T-cell (primary cell): Measurements from ENCODE around the gene EIF5. TPM values are rescaled to one million over a fixed set of nuclear protein-coding genes. Genes with fewer than 3 reads are reported as not detected.

Experiments used
- ATAC-seq, 4 experiments: fragments of 200-7000 bp in 3 of 4; fragments of 150-1000 bp in 1 of 4; cut with Tn5 transposase; replicated peaks in 1 of 4; 1 replicate in 3 of 4; 2 replicates in 1 of 4; pipeline ENCODE4 v1.10.0; 2021; ENCODE audit warnings: moderate library complexity in 3 of 4, mild to moderate bottlenecking in 2 of 4, moderate number of reproducible peaks in 1 of 4
- CTCF ChIA-PET, 2 donors: fragments of 300-600 bp; sonication (Branson Sonifier 250); formaldehyde crosslinking; loops; one replicate each; lab custom pipeline; 2022; ENCODE audit warnings: antibody characterized with exemption in 2 of 2; lab: Charles Lee
- POLR2A ChIA-PET, 2 donors: fragments of 300-600 bp; sonication (Branson Sonifier 250); formaldehyde crosslinking; loops; one replicate each; lab custom pipeline; 2022; ENCODE audit warnings: antibody characterized with exemption in 2 of 2; lab: Charles Lee
- DNase-seq, 35 experiments: peaks; one replicate each; pipeline versions ENCODE4 v3.0.0 to v3.0.0-alpha.2; 2013 to 2023
- H3K27ac ChIP-seq: one replicate; pipeline ENCODE4 v1.5.1; 2013; ENCODE audit warnings: low read length
- H3K27me3 ChIP-seq, 2 experiments: replicated peaks in 1 of 2; 1 replicate in 1 of 2; 2 replicates in 1 of 2; pipeline versions ENCODE4 v1.6.1 to v1.7.0; 2013; ENCODE audit warnings: low read length in 1 of 2, mixed read lengths in 1 of 2; ENCODE audit not compliant: control insufficient read depth in 2 of 2, insufficient read depth in 2 of 2; ENCODE audit errors: extremely low read depth in 1 of 2
- H3K36me3 ChIP-seq, 2 donors: 1 replicate in 1 of 2; 2 replicates in 1 of 2; pipeline versions ENCODE4 v1.6.1 to v1.7.0; 2013; ENCODE audit warnings: low read length in 1 of 2; ENCODE audit not compliant: control insufficient read depth in 2 of 2, insufficient read depth in 1 of 2; ENCODE audit errors: extremely low read depth in 1 of 2
- H3K4me1 ChIP-seq, 2 experiments: 1 replicate in 1 of 2; 2 replicates in 1 of 2; pipeline versions ENCODE4 v1.6.1 to v1.7.0; 2013; ENCODE audit warnings: low read length in 2 of 2, mixed read lengths in 1 of 2; ENCODE audit not compliant: insufficient read depth in 2 of 2, control insufficient read depth in 1 of 2; ENCODE audit errors: extremely low read depth in 1 of 2
- H3K4me3 ChIP-seq, 2 donors: 1 replicate in 1 of 2; 2 replicates in 1 of 2; pipeline versions ENCODE4 v1.5.1 to v1.7.0; 2013; ENCODE audit warnings: mild to moderate bottlenecking in 2 of 2, low read length in 1 of 2, moderate library complexity in 1 of 2; ENCODE audit not compliant: control insufficient read depth in 1 of 2; ENCODE audit errors: extremely low read depth in 1 of 2
- H3K9me3 ChIP-seq: 2 replicates; pipeline ENCODE4 v1.7.0; 2013
- H3K27ac Mint-ChIP-seq, 2 donors: one replicate each; pipeline ENCODE4 v1.8.0; 2020 to 2021; ENCODE audit warnings: mild to moderate bottlenecking in 2 of 2, mixed read lengths in 2 of 2
- H3K27me3 Mint-ChIP-seq, 2 donors: one replicate each; pipeline ENCODE4 v1.8.0; 2021 to 2022; ENCODE audit warnings: mixed read lengths in 2 of 2
- H3K36me3 Mint-ChIP-seq: one replicate; pipeline ENCODE4 v1.8.0; 2021; ENCODE audit warnings: mixed read lengths
- H3K4me1 Mint-ChIP-seq, 3 donors: one replicate each; pipeline ENCODE4 v1.8.0; 2020 to 2022; ENCODE audit warnings: mixed read lengths in 3 of 3, mild to moderate bottlenecking in 1 of 3
- H3K4me3 Mint-ChIP-seq, 3 donors: one replicate each; pipeline ENCODE4 v1.8.0; 2020 to 2022; ENCODE audit warnings: mild to moderate bottlenecking in 3 of 3, mixed read lengths in 3 of 3, moderate library complexity in 3 of 3
- H3K9me3 Mint-ChIP-seq, 3 donors: one replicate each; pipeline ENCODE4 v1.8.0; 2020 to 2022; ENCODE audit warnings: mixed read lengths in 3 of 3
- WGBS: methylation state at CpG from one replicate; pipeline ENCODE4 v1.1.5; 2013; ENCODE audit warnings: missing lambda C conversion rate; ENCODE audit not compliant: insufficient coverage; 5-methylcytosine and 5-hydroxymethylcytosine counted together
- total RNA-seq, 35 experiments: library from RNA in 6 of 35; stranded (reverse) in 6 of 35; fragments of 120-200 nt in 1 of 35; gene quantifications; one replicate each; pipeline versions ENCODE4 v1.2.1 to v1.2.4 and lab custom pipeline; 2013 to 2026

Gene EIF5
- total RNA-seq, 5 donors from 2014 or later (not counting 1 experiment from before 2014, with no cell fraction given), result 223 to 650 (median 261) TPM

- ATAC-seq, result no peak
- Histone ChIP-seq H3K27ac (no peak overlapping the region), H3K4me3 (no peak overlapping the region), H3K36me3 (peaks cover 0 to 21% of the 10 kb centered on the region in 2 donors), H3K9me3 (no peaks in the 10 kb centered on the region), H3K4me1 (peaks cover 7 to 31% of the 10 kb centered on the region in 2 experiments), H3K27me3 (no peaks in the 10 kb centered on the region)
- no peak for DNase-seq
- H3K9me3 Mint-ChIP-seq, result no peaks in the 10 kb centered on the region
- H3K4me3 Mint-ChIP-seq, result peak overlapping the region; percentile 64 to 91 (median 70)
- H3K4me1 Mint-ChIP-seq, result peaks cover 22 to 32% (median 30%) of the 10 kb centered on the region in 3 donors
- peaks cover 23% of the 10 kb centered on the region for H3K36me3 Mint-ChIP-seq
- no peaks in the 10 kb centered on the region for H3K27me3 Mint-ChIP-seq
- WGBS, result 67% methylated on average over 1 of the region's 9 CpGs
- H3K27ac Mint-ChIP-seq, result peak overlapping the region; percentile 79 to 80
- POLR2A ChIA-PET, result no interaction called here
- CTCF ChIA-PET, result no interaction called here
Measured at GRCh38 chr14:103332143-103332919, 1.7 kb upstream of the EIF5 start.

DNA sequence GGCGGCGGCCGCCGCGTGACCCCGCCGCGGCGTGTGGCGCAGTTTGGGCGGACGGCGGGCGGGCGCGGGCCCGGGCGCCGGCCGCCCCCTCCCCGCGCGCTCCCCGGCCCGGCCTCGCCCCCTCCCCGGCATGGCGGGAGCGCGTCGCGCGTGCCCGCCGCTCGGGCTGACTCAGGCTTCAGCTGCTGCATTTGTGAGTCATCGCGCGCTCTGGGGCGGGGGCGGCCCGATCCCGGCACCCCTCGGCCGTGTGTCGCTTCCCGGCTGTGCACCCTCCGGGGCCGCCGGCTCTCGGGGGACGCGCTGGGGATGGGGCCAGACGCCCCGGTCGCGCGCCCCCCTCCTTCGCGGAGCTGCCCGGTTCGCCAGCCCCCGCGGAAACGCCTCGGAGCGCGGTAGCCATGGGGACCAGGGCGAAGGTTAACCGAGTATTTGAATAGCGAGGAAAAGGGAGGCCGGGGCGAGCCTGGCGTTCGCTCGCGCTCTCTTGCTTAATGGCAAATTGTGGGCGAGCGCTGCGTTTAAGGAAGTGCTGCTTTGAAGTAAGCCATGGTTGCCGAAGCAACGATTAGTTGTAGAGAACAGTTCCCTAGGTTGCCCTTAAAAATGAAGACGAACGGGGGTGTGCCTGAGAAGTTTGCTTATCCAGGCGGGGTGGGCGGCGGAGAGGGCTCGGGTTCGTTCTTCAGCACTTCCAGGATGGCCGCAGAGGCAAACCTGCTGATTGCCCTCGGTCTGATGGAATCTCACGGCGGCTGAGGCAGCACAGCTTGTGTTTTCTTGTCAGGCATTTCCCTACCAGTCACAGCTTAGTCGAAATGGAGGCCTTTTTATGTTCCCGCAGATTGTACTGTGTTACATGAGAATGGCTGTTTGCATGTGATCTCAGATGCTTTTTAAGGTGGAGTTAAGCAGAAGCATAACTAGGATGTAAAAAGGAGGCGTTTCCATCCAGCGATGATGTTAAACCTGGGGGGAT is 896 bp downstream of the EIF5 start:
- ChIA-PET CTCF (interaction anchor here in 1 of 2 donors (0.6 kb wide), 1 partner anchor 69 kb away, joined by 3 read pairs; no protein-coding TSS in a partner anchor), POLR2A (interaction anchor here (0.6 to 2.3 kb wide), 10 partner anchors 8 to 811 kb away, joined by 3 to 23 read pairs (median 3); partner anchors contain the start of gene MARK3 (in 1 of the 2))
- H3K4me1 Mint-ChIP-seq, result peaks cover 48 to 56% (median 48%) of the 10 kb centered on the region in 3 donors
- Histone ChIP-seq H3K4me1 (peaks cover 7 to 32% of the 10 kb centered on the region in 2 experiments), H3K27ac (peak overlapping the region; percentile 99), H3K9me3 (no peaks in the 10 kb centered on the region), H3K4me3 (peak overlapping the region; percentile 68 to 99), H3K36me3 (peaks cover 5 to 47% of the 10 kb centered on the region in 2 donors), H3K27me3 (no peaks in the 10 kb centered on the region)
- ATAC-seq (peak; percentile 29 to 46 (median 40)), DNase-seq (peak; percentile 17 to 74 (median 48))
- H3K27me3 Mint-ChIP-seq, result no peaks in the 10 kb centered on the region
- peak overlapping the region; percentile 84 to 90 for H3K27ac Mint-ChIP-seq
- peaks cover 49% of the 10 kb centered on the region for H3K36me3 Mint-ChIP-seq
- under 1% methylated on average over 96 of the region's 97 CpGs for WGBS
- no peaks in the 10 kb centered on the region for H3K9me3 Mint-ChIP-seq
- peak overlapping the region; percentile 90 to 93 (median 91) for H3K4me3 Mint-ChIP-seq

GRCh38 chr14:103336191-103336590 is 2.2 kb downstream of the EIF5 start:
- H3K27ac ChIP-seq, result peak overlapping the region; percentile 71
- DNase-seq, result no peak

DNA sequence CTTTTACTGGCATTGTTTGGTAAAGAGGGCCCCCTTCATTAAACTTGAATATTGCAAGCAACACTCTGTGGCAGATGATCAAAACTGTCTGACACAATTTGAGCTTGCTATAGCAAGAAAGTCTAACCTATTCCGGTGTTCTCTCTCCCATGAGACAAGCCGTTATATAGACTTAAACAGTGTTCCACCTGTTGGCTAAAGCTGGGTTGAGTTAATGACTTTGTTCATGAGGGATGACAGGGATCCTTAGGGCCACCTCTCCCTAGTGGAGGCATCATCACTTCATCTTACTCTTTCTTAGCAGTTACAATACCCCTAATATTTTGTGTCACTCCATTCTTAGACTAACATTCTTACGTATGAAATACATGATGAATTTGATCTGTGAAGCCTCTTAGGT is 3.8 kb downstream of the EIF5 start:
- Mint-ChIP-seq H3K4me1 (peaks cover 59 to 69% (median 59%) of the 10 kb centered on the region in 3 donors), H3K36me3 (peaks cover 67% of the 10 kb centered on the region), H3K9me3 (no peaks in the 10 kb centered on the region), H3K4me3 (peak overlapping the region in 1 of 3 donors; percentile 6), H3K27ac (peak overlapping the region; percentile 38 to 89), H3K27me3 (no peaks in the 10 kb centered on the region)
- Histone ChIP-seq H3K4me3 (no peak overlapping the region), H3K27me3 (no peaks in the 10 kb centered on the region), H3K9me3 (no peaks in the 10 kb centered on the region), H3K4me1 (peaks cover 7 to 27% of the 10 kb centered on the region in 2 experiments), H3K36me3 (peaks cover 5 to 75% of the 10 kb centered on the region in 2 donors), H3K27ac (no peak overlapping the region)
- no peak for ATAC-seq
- peak in 1 of 35 experiments; percentile 16 for DNase-seq
- WGBS, result no CpG with 5 or more reads among the region's 3 CpGs
- ChIA-PET POLR2A (interaction anchor here in 1 of 2 donors (0.5 kb wide), 1 partner anchor 111 kb away, joined by 5 read pairs; no protein-coding TSS in a partner anchor), CTCF (no interaction called here)

More at GRCh38 chr14:103336191-103336590, 2.2 kb downstream of the EIF5 start:
- CTCF ChIA-PET, result no interaction called here
- no peak for ATAC-seq
- Histone ChIP-seq H3K27me3 (no peaks in the 10 kb centered on the region), H3K4me3 (peak overlapping the region in 1 of 2 donors; percentile 99), H3K9me3 (no peaks in the 10 kb centered on the region), H3K4me1 (peaks cover 7 to 32% of the 10 kb centered on the region in 2 experiments), H3K36me3 (peaks cover 5 to 59% of the 10 kb centered on the region in 2 donors)
- POLR2A ChIA-PET, result interaction anchor here (0.6 to 2.3 kb wide), 3 partner anchors 9 to 1257 kb away, joined by 3 to 23 read pairs (median 4); no protein-coding TSS in a partner anchor
- Mint-ChIP-seq H3K27ac (peak overlapping the region; percentile 84 to 89), H3K36me3 (peaks cover 59% of the 10 kb centered on the region), H3K9me3 (no peaks in the 10 kb centered on the region), H3K4me1 (peaks cover 56 to 66% (median 59%) of the 10 kb centered on the region in 3 donors), H3K4me3 (peak overlapping the region; percentile 90 to 93 (median 91)), H3K27me3 (no peaks in the 10 kb centered on the region)
- WGBS, result 91% methylated on average over 6 of the region's 14 CpGs

DNA sequence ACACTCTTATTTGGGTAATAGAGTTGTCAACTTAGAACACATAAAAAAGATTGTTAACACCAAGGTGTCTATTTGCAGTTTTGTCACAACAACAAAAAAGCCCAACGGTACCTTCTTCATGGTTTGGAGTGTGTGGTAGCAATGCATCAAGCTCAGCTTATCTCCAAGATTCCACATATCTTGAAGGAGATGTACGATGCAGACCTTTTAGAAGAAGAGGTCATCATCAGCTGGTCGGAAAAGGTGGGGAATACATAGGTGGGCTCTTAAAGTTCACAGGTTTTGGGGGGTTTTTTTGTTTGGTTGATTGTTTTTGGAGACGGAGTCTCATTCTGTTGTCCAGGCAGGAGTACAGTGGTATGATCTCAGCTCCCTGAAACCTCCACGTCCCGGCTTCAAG is 5.5 kb downstream of the EIF5 start:
- Histone ChIP-seq H3K27me3 (no peaks in the 10 kb centered on the region), H3K4me1 (peaks cover 7 to 22% of the 10 kb centered on the region in 2 experiments), H3K9me3 (no peaks in the 10 kb centered on the region), H3K36me3 (peaks cover 7 to 91% of the 10 kb centered on the region in 2 donors), H3K27ac (no peak overlapping the region), H3K4me3 (no peak overlapping the region)
- Mint-ChIP-seq H3K4me3 (no peak overlapping the region), H3K9me3 (no peaks in the 10 kb centered on the region), H3K27me3 (no peaks in the 10 kb centered on the region), H3K27ac (no peak overlapping the region), H3K36me3 (peaks cover 79% of the 10 kb centered on the region), H3K4me1 (peaks cover 56 to 72% (median 63%) of the 10 kb centered on the region in 3 donors)
- no peak for ATAC-seq
- ChIA-PET CTCF (no interaction called here), POLR2A (interaction anchor here (0.5 to 0.7 kb wide), 2 partner anchors 51 to 137 kb away, joined by 3 to 4 read pairs; no protein-coding TSS in a partner anchor)
- peak in 1 of 35 experiments; percentile 15 for DNase-seq
- 100% methylated on average over 2 of the region's 6 CpGs for WGBS
